HG02798 (cell line): Measurements from ENCODE around the gene DNAH2.
A peak's percentile ranks its signal among the peaks of the same experiment; 100 is the strongest.
"Not testable (repeated sequence)": the region's sequence is repeated elsewhere in the genome, so short reads cannot be mapped to it uniquely, and the experiment has no call there.

Source experiments
- ATAC-seq: cut with Tn5 transposase; IDR thresholded peaks from one replicate; pipeline ENCODE4 v1.9.1; 2021; ENCODE audit warnings: mild to moderate bottlenecking; ENCODE audit not compliant: unreplicated experiment, poor library complexity

Gene DNAH2

DNA sequence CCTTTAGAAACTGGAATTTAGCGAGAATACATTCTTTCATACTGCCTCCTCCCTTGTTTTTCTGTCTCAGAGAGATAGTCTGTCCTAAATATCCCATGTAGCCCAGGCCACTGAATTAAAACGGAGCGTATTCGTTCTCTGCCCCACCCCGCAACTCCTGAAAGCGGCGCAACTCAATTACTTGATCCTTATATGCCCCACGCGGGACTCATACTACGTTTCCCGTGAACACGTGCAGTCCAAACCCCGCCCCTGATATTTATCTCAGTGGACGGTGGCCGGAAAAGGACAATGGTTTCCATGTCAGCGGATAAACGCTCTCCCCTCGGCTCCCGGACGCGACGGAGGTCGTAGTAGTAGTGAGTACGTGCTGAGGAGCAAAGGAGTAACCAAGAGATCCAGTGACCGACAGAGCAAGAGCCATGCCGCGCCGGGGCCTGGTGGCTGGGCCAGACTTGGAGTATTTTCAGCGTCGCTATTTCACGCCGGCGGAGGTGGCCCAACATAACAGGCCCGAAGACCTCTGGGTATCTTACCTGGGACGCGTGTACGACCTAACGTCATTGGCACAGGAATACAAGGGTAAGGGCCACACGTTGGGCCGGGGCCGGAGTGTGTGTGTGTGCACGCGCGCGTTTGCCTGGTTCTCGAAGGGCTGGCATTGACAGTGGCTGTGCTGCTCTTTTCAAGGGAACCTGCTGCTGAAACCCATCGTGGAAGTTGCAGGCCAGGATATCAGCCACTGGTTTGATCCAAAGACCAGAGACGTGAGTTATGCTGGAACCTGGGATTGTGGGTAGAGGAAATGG, 140.4 kb downstream of the DNAH2 start, which contains the start of gene CYB5D1:
TSS of gene CYB5D1 (plus strand) at position 291 of the 809 bp plus-strand sequence. CDS start at position 423, 132 bp downstream.
- peak; percentile 46 for ATAC-seq

DNA sequence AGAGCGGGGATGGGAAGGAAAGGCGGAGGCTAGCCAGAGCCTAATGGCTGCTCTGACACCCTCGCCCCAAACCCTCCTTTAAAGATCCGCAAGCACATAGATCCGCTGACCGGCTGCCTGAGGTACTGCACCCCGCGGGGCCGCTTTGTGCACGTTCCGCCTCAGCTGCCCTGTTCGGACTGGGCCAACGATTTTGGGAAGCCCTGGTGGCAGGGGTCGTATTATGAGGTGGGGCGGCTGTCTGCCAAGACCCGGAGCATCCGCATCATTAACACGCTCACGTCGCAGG, 140.9 kb downstream of the DNAH2 start:
- ATAC-seq: no peak

DNA sequence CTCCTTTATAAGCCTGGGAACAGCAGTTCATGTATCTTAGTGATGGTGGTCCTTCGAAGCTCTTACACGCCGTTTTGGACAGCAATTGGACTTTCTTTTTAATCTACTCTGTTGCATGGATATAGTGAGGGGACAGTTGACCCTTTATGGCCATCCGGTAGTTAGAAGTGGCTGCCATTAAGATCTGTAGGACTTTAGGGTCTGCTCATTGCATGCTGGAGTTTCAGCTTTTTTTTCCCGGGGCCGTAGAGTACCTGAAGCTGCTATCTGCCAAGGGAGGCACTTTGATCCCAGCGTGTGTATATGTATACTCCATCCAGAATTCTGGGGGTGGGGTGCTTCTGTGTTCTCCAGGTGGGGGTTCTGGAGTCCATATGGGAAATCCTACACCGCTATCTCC, 141.5 kb downstream of the DNAH2 start:
- ATAC-seq: no peak

DNA sequence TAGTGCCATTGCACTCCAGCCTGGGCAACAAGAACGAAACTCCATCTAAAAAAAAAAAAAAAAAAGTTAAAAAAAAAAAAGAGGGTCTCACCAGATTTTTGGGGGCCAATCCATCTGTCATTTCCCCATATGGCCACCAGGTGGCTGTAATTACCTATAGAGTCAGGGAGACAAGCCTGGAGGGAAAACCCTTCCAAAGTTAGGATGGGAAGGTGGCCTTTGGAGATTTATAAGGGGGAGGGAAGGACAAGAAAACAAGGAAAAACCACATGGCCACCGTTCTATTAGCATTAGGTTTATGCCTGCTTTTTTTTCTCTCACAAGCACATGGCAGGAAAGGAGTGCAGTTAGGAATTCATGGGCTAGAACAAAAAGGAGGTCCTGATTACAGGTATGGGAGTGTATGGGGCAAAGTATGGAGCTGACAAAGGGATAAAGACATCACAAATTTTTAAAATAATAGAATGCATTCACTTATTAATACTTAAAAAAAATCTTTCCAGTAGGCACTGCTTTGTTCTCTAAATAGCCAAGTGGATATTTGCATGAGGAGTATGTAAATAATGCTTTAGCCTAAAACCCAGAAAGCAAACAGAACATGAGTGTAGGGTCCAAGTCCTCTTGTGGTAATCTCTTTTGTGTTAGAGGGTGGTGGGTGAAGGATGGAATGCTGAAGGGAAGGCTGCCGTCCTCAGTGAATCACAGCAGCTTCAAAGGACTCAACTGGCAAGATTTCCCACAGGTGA, 145.3 kb downstream of the DNAH2 start:
- no peak for ATAC-seq

DNA sequence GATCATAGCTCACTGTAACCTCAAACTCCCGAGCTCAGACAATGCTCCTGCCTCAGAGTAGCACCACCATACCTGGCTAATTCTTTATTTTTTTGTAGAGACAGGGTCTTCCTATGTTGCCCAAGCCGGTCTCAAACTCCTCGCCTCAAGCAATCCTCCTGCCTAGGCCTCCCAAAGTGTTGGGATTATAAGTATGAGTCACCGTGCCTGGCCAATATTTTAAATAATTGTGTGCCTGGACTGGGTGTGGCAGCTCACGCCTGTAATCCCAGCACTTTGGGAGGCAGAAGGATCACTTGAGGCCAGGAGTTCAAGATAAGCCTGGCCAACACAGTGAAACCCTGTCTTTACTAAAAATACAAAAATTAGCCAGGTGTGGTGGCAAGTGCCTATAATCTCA, 146.8 kb downstream of the DNAH2 start:
- ATAC-seq: not testable (repeated sequence)

DNA sequence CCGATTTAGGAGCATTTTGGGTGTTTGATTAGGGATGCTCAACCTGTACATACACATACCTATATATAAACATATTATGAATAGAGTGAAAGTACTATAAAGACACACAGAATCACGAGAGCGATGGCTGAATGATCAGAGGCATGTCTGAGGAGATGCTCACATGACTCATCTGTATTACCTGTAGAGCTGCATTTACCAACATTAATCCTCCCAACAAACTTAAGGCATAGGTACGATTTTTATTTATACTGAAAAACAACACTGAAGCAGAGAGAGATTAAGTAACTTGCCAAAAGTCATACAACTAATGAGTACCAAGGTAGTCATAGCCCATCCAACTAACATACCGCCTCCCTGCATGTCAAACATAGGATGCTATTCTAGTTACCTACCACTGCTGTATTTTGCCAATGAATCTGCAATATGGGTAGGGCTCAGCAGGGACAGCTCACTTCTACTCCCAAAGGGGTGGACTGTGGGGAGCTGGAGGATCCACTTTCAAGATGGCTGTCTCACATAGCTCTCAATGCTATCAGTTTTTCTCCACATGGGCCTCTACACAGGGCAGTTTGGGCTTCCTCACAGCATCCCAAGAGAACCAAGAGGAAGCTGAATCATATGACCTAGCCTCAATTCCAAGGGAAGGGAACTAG, 147.6 kb downstream of the DNAH2 start:
- ATAC-seq: no peak

DNA sequence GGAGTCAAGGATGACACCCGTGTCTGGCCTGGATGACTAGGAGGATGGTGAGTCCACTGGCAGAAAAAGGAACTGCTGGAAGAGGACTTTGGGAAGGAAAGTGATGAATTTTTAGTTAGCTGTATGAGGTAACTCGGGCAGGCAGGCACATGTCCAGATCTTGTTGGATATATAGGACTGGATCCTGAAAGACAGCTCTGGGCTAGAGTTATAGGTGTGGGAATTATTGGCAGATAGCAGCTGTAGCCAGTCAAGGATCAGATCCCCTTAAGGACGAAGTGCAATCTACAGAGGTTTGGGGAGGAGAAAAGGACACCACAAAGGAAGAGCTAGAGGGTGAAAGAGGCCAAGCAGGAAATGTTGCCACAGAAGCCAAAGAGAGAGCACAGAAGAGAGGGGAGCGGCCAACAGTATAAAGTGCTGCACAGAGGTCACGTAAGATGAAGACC, 150.4 kb downstream of the DNAH2 start:
- no peak for ATAC-seq

DNA sequence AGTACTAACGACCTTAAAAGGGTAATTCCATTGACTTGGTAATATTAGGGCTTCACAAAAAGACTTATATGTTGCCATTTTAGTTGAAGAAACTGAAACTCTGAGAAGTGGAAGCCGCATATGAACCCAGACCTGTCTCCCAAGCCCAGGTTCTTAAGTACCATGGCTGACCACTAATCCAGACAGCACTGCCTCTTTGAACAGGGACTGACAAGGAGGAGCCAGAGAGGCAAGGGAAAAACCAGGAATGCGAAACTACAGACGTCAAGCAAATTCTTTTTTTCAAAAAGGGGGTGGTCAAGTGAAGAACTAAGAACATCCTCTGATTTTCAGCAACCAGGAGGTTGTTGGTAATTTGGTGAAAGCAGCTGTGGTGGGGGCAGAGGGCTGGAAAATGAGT, 155.5 kb downstream of the DNAH2 start:
- no peak for ATAC-seq

DNA sequence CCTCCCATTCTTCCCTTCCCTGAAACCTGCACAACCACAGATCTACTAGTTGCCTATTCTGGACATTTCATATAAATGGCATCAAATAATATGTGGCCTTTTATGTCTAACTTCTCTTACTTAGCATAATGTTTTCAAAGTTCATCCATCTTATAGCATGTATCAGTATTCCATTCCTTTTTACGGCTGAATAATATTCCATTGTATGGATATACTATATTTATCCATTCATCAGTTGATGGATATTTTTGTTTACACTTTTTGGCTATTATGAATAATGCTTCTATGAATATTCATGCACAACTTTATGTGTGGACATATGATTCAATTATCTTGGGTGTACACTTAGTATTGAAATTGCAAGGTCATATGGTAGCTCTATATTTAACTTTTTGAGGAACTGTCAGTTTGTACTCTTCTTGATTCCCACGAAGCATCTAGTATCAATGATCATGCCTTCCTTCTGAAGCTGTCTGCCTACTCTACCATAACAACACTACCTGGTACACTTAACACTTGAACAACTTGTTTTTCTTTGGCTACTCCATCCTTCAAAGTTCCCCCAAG, 158.3 kb downstream of the DNAH2 start:
- ATAC-seq: no peak

DNA sequence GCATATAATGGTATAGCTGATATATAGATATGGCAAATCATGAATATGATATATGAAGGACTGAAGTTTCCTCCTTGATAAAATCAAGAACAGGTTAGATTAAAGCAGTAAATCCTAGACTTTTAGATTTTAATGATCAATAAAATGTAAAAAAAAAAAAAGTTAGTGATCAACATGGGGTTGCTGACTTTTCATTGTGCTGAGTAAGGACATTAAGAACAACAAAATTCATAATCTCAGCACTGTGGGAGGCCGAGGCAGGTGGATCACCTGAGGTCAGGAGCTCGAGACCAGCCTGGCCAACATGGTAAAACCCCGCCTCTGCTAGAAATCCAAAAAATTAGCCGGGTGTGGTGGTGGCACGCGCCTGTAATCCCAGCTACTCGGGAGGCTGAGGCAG, 160.7 kb downstream of the DNAH2 start:
- no peak for ATAC-seq

DNA sequence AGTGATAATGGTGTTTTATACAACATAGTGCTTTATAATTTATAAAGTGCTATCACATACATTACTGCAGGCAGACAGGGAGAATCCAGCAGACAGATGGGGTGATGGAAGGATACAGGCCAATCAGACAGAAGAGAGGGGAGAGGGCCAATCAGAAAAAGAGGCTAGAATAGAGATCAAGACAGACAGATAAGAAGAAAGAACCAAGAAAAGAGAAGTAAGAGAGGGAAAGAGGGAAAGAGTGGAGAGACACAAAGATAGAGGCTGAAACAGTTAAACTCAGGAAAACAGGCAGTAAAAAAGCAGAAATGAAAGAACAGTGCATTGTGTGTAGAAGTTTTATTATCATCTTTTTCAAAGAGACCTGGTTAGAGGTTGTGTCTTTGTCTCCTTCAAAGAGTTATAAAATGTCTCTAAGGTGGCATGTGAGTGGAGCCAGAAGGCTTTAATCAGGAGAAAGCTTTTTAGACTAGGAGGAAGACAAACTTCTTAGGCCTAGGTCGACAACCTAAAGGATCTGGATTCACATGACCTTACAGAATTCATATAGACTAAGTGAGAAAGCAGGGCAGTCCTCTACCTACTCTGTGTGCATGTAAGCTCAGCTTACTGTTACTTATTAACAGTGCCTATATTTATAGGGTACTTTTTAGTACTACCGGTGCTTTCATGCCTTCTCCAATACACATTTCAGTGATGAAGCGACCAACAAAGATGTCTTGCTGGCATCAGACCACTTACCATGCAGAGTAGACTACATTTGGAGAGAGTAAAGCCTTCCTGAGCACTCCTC, 162.7 kb downstream of the DNAH2 start:
- ATAC-seq: no peak

DNA sequence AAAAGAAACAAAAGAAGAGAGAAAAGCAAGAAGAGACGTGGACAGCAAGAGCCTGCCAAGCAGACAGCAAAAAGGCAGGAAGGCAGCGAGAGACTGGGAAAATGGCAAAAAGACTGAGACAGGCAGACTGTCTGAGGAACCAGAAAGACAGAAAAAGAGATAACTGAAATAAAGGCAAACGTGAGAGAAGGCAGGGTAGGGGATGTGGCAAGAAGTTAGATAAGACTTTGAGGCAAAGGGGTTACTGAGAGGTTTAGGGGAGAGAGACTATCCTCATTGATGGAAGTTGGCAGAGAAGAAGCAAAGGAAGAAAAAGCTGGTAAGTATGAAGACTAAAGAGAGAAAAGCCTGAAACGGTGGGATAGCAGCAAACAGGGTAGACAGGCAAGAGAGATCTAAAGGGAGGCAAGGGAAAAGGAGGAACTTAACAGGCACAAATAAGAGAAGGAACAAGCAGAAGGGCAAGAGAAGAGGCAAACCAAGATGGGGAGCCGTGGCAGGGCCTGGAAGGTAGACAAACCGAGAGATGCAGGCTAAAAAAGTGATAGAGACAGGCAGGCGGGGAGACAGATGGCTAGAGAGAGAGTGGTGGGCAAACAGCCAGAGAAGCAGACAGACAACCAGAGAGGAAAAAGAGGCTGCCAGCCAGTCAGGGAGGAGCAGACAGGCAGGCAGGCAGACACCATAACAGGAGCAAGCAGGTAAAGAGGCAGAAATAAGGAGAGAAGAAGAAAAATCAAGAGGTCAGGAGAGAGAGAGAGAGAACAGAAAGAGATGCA, 163.9 kb downstream of the DNAH2 start:
- ATAC-seq: no peak

DNA sequence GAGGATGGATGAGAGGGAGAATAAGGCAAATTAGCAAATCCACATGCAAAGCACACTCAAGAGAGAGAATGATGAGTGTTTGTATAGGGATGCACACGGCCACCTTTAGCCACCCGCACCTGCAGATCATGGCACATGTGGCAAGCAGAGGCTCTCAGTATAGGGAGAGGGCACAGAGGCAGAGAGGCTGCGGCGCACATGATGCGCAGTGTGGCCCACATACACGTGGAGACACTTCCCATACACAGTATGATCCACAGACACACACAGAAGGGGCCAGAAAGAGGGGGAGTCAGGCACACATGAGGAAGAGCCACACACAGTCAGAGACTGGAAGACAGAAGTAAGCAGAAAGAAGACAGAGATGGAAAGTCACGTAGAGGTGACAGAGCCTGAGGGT, 164.5 kb downstream of the DNAH2 start:
- ATAC-seq: no peak

DNA sequence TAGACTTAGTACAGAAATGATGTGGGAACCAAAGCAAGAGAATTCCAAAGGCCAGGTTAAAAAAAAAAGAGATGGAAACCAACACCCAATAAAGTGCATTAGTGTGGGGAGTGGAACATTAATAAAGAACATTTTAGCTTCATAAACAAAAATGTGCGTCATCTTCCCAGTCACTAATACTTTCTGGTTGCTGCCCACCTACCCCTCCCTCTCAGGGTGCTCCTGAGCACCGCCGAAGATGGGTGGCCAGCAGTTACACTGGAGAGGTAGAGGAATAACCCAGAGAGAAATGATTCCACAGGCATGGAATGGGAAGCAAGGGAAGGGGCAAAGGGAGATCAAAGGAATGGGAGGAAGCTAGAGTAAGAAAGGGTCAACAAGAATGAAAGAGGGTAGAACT, 165.1 kb downstream of the DNAH2 start:
- ATAC-seq: no peak
